GM18867 (cell line): ENCODE data around the gene SMAD3.
"Not testable (repeated sequence)": the region's sequence is repeated elsewhere in the genome, so short reads cannot be mapped to it uniquely, and the experiment has no call there.

Experiments used
- ATAC-seq: cut with Tn5 transposase; IDR thresholded peaks from one replicate; pipeline ENCODE4 v1.9.1; 2021; ENCODE audit warnings: mild to moderate bottlenecking, moderate library complexity; ENCODE audit not compliant: unreplicated experiment

The SMAD3 gene

DNA sequence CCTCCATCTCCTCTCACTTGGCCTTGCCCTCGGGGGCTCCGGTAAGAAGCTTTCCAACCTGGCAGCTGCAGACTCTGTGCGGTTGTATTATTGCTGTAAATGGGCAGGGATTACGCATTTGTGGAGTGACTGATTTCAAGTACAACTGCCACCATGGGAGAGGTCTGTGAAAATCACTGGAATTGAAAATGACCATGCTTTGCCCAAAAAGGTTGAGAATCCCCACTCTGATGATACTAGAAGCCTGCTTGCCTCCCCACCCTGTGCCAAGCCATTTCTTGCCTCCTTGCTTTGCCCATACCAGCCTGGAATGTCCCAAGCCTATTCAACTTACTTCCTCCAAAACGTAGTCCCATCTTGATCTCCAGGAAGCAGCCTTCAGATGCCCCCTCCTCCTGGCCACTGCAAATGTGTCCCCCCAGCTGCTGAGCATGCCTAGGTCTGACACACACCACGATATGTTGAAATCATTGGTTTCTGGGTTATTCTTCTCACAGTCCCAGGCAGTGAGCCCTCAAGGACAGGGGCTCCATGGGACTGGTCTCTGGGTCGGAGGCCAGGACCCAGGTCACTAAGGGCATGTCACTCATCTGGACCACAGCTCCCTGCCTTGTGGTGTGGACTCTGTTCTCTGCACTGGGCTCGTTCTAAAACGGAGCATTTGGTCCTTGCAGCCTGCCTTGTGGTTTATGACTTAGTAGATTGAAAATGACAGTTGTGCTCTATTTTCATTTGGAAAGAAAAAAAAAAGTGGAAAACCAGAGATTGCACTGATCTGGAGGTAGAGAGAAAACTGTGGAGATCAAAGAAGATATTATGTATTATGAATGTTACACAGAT, 42.9 kb downstream of the SMAD3 start:
- no peak for ATAC-seq

DNA sequence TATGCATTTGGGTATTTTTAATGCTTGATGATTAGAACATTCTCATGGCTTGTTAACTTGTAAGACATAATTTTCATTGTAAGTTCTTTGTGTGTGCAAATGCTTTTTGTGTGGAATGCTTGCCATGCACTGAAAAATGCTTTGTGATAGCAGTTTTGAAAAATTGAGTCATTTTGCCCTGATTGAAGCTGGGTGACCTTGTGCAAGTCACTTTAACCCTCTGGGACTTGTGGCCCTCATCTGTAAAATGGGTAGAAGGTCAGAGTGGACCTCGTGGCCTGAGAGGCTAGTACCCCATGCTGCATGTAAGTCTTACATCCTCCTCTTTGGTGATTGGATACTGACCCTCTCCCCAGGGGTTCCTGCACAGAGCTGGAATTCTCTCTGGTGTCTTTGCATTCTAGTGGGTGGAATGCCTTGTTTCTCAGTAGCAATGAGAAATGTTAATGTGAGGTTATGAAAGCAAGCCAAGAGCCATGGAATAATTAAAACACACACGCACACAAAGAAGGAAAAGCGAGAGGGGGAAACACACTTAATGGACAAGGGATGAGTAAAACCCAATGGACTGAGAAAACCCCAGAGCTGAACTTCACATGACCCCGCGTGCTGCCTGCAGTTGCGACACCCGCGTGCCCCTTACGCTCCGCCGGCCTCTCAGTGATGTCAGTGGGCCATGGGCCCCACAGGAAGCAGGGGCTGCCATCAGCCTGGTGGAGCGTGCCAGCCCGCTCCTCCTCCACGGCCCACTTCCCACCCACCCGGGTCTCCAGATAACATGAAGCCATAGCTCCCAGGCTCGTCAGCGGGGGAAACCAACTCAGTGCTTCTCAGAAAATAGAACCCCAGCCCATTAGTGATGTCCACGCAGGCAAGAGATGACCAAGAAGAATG, 44.0 kb downstream of the SMAD3 start:
- peak; percentile 57 for ATAC-seq

DNA sequence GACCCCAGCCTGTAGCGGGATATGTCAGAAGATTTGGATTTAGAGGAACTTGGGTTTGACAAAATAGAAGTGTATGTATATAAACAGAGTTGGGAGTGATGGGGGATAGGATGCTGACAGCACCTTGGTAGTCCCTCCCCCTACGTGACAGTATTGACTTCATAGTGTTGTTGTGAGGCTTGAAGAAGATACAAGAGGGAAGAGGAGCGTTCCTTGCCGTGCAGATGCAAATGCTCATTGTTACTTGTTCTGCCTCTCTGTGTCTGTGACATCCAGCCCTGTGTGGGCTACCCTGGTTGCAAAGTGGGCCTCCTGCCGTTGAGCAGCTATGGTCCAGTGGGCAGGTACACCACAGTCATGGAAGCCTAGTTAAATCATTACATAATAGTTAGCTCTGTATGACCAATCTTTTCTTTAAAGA, 45.0 kb downstream of the SMAD3 start:
- ATAC-seq: peak; percentile 52

DNA sequence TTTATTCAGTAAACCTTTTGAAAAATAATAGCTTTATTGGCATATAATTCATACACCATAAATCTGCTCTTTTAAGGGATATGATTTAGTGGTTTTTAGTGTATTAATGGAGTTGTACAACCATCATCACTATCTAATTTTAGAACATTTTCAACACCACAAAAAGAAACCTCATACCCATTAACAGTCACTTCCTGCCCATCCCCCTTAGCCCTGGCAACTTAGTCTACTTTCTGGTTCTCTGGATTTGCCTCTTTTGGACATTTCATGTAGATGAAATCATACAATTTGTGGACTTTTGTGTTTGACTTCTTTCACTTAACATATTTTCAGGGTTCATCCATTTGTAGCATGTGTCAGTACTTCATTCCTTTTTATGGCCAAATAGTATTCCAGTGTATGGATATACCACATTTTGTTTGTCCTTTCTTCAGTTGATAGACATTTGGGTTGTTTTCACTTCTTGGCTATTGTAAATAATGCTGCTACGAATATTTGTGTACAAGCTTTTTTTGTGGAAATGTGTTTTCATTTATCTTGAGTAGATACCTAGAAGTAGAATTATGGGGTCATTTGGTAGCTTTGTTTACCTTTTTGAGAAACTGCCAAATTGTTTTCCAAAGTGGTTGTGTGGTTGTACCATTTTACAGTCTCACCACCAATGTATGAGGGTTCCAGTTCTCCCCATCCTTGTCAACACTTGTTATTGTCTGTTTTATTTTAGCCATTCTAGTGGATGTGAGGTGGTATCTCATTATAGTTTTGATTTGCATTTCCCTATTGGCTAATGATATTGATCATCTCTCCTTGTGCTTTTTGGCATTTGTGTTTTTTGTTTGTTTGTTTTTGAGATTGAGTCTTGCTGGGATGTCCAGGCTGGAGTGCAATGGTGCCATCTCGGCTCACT, 45.8 kb downstream of the SMAD3 start:
- ATAC-seq: no peak

DNA sequence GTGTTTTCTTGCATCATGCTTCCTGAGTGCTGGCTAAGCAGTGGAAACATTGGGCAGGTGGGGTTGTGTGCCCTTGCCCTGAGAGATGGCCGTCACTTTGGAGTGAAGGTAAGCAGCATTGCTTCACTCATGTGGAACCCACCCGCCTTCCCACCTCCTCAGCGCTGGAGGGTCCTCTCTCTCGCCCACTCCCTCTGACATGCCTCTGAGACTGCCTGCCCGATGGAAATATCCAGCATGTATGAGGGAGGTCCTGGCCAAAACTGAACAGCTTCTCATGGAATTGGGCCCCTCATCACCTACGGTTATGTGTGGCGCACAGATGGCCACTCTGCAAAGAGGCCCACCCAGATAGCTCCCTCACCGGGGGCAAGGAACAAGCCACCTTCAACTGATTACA, 48.6 kb downstream of the SMAD3 start:
- no peak for ATAC-seq

DNA sequence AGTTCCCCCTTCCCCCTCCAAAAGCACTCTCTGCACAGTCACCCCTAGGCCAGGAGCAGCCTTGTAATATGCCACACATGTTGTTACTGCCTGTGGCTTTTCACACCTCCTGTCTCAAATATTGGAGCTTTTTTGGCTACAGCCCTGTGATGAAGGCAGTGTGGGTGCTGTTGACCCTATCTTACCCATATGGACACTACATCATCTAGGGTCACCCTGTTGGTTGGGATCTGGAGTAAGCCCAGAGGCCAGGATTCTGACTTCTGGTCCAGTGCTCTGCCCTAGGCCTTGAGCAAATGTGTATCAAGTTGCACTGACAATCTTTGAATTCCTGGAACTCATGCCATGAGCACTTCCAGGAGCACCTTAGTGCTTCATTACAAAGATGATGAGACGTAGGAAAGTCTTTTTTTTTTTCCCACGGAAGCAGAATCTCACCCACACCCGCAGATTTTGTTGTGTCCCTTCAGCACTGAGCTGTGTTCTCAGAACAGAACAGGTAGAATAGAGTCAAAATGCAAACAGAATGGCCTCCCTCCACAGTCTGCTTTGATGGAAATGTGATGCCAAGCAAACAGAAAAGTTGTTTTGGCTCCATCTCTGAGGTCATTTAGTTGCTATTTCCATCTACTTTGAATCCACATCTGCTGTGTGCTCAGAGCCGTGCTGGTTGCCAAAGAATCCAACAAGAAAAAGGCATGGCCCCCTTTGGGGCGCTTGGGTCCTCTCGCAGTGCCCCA, 49.6 kb downstream of the SMAD3 start:
- ATAC-seq: no peak

DNA sequence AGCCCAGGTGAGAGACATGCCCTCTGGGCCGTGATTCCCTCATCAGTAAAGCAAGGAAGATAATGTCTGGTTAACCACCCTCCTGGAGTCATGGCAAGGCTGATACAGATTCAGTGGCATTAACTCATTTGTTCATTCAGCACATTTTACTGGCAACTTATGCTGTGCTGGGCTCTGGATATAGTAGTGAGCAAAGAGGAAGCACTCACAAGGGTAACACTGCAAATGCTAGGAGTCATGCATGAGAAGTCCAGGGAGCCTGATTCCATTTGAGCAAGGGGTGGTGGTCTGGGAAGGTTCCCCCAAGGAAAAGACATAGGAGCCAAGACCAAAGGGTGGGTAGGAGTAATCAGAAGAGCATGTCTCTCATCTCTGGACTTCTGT, 50.2 kb downstream of the SMAD3 start:
- no peak for ATAC-seq

DNA sequence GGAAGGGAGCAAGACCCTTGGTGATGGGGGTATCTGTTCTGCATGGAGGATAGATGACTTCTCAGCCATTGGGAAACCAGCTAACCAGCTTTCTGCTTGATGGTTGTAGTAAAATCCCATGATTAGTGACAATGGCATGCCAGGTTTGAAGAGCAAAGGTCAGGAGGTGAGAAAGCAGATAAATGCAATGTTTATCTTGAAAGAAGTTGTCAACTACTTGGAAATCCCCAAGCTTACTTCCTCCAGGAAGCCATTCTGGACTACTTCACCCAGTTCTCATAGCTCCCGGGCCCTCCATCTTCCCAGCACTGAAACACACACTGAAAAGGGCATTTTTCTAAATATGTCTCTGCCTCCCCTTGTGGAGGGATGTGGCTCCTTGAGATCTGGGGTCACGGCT, 51.3 kb downstream of the SMAD3 start:
- ATAC-seq: no peak

DNA sequence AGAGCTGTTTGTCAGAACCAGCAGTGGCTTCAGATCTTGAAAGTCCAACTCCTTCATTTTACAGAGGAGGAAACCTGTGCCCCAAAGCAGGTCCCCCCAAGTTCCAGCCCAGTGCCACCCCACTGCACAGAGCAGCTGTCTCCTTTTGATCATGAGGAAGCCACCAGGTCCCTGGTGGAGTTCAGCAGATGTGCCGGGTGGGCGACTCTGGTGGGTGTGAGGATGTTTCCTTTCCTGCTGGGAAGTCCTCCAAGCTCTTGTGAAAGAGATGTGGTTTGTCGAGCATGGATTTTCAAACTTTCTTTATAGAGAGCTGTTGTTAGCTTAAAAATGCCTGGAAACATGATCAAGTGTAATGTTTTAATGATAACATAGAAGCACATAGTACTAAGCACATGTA, 52.0 kb downstream of the SMAD3 start:
- no peak for ATAC-seq

DNA sequence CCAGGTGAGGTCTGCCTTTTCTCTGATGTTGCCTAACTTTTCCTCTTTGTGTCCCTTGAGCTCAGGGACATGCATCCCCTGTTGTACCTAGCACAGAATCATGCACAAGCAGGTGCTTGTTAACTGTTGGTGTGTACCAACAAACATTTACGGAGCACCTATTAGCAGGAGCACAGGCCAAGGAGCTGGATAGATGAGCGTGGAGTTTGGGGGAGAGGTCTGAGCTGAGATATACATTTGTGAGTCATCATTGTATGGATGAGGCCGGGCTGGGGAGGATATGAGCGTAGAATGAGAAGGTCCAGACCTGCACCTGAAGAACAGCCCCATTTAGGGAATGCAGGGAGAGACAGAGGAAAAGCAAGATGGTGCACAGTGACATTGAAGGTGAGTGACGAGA, 53.4 kb downstream of the SMAD3 start:
- no peak for ATAC-seq

DNA sequence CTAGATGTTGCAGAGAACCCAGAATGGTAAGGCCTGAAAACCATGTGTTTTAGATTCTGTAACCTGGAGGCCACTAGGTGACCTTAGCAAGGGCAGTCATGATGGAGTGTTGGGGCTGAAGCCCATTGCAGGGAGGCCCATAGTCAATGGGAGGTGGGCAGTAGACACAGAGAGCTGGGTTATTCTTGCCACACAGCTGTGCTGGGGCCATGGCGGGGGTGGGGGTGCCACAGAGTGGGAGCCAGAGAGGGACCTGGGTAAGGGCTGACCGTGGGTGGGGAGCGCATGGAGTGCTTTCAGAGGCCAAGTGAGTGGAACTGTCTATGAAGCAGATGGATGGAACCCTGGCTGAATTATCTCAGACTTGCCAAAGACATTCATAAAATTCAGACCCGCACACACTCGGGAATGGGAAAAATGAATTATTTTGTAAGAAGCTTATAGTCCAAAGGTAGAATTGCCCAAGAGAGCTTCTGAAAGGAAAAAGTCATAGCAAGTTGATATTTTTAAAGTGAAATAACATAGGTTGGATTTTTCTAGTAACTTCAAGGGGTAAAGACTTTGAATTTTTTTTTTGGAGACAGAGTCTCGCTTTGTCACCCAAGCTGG, 53.9 kb downstream of the SMAD3 start:
- no peak for ATAC-seq

DNA sequence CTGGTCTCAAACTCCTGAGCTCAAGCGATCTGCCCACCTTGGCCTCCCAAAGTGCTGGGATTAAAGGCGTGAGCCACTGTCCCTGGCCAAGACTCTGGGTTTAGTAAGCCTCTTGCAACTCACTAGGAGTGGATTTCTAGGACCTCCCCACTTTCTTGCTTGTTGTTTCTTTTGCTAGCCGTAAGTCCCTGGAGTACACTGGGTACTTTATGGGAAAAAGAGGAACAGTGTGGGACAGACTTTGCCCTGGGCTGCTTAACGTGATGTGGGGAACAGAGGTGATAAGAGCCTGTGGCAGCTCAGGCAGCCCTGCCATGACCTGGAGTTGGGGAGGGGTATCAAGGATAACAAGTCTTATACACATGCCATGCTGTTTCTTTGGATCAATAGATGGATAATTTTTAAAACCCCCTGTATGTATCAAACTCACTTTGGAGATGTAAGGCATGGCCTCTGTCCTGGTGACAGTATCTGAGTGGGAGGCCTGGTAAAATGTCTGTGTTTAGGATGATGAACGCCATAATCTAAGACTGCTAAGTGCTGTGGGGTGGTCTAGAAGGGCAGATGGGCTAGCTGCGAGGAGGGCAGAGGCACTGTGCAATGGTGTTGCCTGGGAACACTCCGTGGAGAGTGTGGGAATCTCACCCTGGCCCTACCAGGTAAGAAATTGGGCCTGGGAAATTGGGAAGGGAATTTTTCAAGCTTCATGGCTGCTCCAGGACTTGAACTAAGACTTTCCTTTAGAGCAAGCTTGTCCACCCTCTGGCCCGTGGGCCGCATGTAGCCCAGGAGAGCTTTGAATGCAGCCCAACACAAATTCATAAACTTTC, 54.8 kb downstream of the SMAD3 start:
- no peak for ATAC-seq

DNA sequence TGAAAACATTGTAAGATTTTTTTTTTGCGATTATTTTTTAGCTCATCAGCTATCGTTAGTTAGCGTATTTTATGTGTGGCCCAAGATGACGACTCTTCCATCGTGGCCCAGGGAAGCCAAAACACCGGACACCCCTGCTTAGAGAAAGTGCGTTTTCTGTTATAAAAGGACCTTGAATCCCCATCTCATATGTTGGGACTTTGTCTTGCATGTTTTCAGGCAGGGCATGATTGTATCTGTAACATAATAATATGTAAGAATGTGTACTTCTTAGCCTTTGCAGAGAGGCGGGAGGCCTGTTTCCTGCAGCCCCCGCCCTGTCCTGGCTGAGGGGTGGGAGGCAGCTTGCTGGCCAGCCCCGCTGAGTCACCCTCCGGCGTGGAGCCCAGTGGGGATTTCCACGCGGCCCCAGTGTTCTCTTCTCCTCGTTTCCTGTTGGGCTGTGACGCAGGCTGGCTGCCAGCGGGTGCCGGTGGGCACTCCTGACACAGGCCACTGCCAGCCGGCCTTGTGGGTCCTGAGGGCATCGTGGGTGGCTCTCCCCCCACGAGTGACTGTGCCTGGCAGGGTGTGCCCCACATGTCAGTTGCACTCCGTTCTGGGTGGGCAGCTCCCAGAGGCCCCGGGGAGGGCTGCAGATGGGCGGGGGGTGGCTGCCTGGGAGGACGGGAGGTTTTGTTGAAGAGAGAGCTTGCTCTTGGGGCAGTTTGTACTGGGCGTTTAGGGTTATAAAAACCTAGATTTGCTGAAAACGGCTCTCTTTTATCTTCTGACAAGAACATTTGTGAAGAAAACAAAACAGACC, 55.6 kb downstream of the SMAD3 start:
- peak; percentile 76 for ATAC-seq

DNA sequence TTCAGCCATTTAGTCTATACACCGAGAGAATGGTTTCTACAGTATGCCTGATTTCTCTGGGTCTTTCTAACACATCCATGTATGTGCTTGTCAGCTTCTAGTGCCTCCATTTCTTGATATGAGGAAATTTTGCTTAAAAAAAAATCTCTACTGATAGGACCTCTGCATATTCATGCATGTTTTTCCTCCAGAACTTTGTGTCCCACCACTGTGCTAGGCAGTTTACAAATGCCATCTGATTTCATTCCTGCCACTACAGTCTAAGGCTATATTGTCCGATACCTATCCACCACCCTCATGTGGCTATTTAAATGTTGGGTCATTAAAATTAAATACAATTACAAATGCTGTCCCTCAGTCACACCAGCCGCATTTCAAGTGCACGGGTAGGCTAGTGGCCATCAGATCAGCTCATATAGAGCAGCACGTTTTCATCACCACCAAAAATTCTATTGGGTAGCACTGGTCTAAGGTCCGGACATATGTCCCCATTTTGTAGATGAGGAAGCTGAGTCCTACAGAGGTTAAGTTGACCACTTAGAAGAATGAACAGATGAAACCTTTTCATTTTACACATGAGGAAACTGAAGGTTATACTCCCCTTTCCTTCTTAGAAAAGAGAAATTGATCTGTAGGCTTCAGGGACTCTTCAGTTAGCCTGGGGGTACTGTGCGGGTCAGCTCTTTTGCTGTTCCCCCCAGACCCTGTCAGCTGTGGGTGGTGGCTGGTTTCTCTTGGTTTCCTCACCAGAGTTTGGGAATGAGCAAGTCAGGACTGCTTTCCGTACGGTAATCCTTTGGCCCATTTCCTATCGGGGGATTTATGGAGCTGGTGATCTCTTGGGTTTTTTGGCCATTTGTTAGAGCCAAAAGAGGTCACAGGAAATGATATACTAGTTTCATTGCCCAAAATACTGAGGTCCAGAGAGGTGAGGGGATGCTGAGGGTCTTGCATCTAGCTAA, 56.5 kb downstream of the SMAD3 start:
- no peak for ATAC-seq

DNA sequence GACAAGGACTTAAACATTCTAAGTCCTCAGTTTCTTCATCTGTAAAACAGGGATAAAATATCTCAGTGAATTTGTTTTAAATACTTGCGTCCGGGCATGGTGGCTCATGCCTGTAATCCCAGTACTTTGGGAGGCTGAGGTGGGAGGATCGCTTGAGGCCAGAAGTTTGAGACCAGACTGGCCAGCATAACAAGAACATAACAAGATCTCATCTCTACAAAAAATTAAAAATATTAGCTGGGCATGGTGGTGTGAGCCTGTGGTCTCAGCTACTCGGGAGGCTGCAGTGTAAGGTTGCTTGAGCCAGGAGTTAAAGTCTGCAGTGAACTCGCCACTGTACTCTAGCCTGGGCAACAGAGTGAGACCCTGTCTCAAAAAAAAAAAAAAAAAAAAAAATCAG, 57.4 kb downstream of the SMAD3 start:
- ATAC-seq: not testable (repeated sequence)

DNA sequence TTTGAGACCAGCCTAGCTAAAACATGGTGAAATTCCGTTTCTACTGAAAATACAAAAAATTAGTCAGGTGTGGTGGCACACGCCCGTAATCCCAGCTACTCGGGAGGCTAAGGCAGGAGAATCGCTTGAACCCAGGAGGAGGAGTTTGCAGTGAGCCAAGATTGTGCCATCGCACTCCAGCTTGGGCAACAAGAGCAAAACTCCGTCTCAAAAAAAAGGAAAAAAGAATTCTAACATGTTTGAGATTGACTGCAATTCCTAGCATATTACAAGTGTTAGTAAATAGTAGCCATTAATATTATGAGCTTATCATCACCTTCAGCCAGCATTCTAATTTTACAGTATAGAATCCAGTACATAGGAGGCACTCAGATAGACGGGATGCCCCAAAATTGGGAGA, 57.9 kb downstream of the SMAD3 start:
- ATAC-seq: not testable (repeated sequence)

DNA sequence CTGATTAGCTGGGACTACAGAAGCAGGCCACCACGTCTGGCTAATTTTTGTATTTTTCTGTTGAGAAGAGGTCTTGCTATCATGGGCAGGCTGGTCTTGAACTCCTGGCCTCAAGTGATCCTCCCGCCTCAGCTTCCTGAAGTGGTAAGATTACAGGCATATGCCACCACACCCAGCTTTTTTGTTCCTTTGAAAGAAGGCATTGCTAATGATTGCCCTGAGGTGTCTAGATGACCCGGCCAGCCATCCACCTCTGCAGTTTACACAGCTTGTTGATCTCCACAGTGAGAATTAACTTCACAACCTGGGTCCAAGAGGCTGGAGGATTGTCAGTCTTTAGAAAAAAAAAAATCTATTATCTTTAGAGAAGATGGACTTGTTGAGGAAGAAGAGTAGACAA, 58.7 kb downstream of the SMAD3 start:
- ATAC-seq: no peak
